Stimulated activated CD4-positive, alpha-beta T cell treated with anti-CD3 and anti-CD28 coated beads, Interleukin-12 subunit alpha, Interleukin-12 subunit beta, amount 100 ng/mL, for 24 hours (primary cell): ENCODE results near the gene MRAP.

Experiments
- DNase-seq, 2 experiments: peaks; one replicate each; pipeline ENCODE4 v3.0.0-alpha.2; 2020; ENCODE audit warnings: low read depth in 2 of 2

Gene MRAP

GRCh38 chr21:32322676-32323075 lies 24.0 kb downstream of the MRAP start:
- no peak for DNase-seq

- no peak for DNase-seq
These were observed 27.1 kb downstream of the MRAP start for GRCh38 chr21:32325706-32326105.

DNA sequence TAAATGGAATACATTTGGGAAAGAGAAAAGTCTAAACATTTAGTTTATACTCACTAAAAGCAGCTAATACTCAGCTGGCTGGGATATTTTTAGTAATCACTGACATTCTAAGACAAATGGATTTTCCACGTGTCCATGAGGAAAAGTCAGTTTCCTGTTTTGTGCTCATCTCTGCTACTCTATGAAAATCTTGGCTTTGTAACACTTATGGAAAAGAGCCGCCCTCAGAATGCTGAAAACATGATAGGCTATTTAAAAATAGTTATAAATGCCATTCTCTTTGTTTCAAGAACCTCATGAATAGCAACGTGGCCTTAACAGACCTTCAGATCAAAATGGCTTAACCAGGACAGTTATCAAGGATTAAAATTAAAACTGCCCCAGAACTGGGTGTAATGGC lies 29.9 kb downstream of the MRAP start:
- DNase-seq = no peak

- no peak for DNase-seq
These were observed 30.7 kb downstream of the MRAP start for GRCh38 chr21:32329331-32329730.

DNA sequence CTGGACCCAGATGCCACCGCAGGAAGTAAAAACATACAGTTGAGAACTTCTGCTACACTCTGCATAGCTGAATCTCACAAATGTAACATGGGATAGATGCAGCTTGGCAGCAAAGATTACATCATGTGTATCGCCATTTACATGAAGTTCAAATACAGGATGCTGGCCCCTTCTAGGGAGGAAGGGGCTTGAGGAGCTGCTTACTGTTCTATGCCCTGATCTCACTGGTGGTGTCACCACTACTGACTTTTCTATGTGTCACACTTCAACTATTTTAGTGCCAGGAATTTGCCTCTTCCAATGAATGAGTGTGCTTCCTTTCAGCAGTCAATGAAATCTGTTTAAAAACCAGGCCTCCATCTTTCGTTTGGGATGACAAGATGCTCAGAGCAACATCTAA lies 31.1 kb downstream of the MRAP start:
- DNase-seq = no peak

GRCh38 chr21:32330784-32331311 lies 32.2 kb downstream of the MRAP start:
- DNase-seq = no peak

DNA sequence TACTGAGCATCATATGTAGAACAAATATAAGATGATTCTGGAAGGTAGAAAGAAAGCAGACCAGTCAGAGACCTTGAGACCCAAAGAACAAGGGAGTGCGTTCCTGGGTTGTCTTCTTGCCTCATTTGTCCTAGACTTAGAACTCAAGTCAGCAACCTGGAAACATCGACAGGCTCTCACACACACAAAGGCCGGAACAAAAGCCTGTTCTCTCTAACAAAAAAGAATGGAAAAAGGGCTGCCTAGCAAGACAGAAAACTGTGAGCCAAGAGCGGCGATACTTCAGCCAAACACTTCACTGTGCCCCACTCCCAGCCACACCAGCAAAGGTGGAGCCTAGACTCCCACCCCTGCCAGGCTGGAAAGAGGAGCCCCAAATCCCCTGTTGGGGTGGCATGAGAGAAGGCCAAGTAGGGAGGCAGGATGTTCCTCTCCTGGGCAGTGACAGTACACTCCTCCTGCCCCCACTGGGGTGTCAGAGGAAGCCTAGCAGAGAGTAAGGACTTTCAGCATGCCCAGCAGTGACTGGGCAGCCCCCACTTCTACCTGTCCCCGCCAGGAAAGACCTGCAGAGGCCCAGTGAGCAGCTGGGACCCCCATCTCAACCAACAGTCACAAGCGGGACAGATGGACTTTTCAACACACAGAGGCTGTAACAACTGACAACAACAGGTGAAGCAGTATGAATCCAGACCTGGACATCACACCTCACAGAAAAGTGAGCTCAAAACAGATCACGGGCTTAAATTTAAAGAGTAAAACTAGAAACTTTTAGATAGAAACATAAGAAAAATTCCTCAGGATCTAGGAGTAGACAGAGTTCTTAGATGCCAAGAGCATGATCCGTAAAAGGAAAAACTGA lies 33.0 kb downstream of the MRAP start:
- DNase-seq = no peak

GRCh38 chr21:32332463-32332951 lies 33.9 kb downstream of the MRAP start:
- no peak for DNase-seq

- no peak for DNase-seq
These were observed 35.5 kb downstream of the MRAP start for GRCh38 chr21:32333953-32334673.

GRCh38 chr21:32334980-32335531 lies 36.4 kb downstream of the MRAP start:
- no peak for DNase-seq

GRCh38 chr21:32335601-32336575 lies 37.2 kb downstream of the MRAP start:
- no peak for DNase-seq

DNA sequence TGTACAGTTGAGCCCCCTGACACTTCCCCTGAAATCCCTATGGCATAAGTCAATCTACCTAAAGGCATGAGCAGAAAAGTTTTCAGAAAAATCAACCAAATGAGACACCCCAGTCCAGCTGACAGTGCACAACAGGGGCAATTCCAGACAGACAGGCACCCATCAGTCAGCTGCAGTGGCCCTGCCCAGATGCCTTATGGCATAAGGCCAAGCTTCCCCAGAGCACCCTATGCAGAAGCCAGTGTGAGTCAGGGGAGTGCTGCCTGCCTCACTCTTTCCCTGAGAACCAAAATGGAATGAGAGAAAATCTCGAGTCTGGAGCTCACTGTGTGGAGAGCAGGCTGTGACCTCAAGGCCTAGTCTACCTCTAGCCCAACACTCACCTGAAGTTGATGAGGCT lies 38.1 kb downstream of the MRAP start:
- DNase-seq = no peak

DNA sequence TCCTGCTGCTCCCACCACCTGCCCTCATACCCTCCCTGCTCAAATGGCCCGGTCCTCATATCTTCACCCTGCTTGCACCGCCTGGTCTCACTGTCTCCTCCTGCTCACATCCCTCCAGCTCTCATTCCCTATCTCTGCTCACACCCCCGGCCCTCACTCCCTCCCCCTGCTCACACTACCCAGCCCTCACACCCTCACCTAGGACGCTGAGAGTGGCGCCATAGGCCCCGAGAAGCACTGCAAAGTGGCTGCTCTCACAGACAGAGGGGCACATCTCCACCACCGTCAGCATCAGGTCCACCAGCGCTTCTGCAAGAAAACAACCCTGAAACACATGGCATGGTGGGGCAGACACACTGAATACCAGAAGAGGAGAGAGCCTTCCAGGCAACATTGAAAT lies 38.6 kb downstream of the MRAP start:
- no peak for DNase-seq

- no peak for DNase-seq
These were observed 39.7 kb downstream of the MRAP start for GRCh38 chr21:32338209-32338921.

- DNase-seq = no peak
These were observed 42.5 kb downstream of the MRAP start for GRCh38 chr21:32340863-32341848.

DNA sequence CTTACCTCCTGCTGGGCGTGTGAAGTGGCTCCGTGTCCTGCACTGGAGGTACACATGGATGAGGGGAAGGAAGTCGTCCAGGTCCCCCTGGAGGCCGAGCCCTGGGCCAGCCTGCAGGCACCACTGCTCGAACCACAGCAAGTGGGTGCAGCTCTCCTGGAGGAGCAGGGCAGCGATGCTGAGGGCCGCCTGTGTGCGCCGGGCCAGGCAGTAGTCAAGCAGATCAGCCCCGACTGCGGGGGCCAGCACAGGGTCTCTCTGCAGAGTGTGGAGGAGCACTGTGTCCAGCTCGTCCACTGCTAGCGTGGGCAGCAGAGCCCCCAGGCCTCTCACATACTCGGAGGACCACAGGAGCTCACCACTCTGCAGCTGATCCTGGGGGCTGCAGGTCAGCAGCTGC lies 48.3 kb downstream of the MRAP start:
- DNase-seq = no peak

DNA sequence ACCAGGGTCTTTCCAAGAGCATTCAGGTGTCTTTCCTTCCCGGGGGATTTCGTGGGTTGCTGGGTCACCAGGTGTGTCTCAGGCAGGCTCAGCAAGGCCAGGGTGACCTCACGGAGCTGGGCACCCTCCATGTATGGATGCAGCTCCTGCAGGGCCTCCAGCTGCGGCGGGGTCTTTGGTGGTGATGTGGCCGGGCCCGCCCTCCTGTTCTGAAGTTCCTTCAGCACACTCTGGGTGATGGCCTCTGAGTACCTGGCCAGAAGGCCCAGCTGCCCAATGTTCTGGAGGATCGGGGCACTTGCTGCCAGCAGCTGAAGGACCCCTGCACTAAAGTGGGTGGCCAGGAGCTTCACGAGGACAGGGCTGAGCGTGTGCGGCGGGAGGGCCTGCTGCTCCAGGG lies 48.7 kb downstream of the MRAP start:
- no peak for DNase-seq

- DNase-seq = no peak
These were observed 49.3 kb downstream of the MRAP start for GRCh38 chr21:32347977-32348376.

DNA sequence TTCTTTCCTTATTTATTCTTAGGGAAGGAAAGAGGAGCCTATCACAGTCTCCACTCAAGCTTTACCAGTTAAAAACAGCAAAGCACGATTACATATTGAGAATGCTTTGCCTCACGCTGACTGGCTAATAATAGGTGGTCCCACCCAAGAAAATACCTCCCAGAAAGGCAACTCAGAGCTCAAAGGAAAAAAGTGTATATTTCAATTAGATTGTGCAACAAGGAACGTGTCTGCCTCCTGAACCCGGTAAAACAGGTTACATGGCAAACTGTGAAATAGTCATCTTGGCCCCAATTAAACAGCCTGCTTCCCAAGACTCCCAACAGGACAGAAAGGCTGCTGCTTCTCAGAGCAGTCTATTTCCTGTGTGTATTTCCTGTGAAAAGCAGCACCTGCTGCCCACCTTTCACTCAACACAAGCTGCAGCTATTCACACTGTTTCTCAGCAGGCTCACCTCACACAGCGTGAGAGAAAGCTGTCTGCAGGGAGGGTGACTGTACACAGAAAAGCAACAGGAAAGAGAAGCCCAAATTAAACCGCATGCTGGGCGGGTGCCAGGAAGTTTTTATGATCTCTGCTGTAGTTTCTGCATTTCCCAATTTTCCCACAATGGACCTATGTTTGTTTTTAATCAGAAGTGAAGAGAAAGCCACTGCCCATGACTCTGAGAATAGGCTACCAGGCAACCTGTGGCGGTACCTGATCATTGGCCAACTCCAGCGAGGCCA lies 50.1 kb downstream of the MRAP start:
- no peak for DNase-seq
